ENCODE results near the gene ACOX1.

ACOX1 gene

DNA sequence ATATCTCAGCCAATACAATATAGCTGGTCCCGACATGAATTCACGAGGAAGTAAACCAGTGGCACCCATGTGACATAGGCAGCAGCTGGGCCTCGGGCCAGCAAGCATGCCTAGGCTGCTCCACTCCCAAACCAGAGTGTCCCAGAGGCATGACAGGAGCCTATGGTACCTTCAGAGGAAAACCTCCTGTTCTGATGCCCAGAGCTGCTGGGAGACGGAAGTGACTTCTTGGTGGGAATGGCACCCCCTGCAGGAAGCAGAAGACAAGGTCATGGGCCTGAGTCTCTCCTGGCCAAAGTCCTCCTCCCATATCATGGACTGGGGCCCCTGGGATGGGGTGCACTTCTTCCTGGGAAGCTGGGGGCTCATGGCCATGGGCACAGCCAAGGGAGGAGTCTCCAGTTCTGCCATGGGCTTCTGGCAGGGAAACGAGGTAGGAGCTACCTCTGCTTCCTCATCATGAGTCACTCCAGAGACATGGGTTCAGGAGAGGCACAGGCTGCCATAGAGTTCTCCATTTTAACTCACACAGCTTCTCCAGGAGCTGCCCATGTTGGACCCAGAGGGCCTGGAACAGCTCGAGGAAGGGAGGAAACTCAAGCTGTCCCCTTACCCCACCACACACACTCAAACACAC, 51.6 kb downstream of the ACOX1 start:
- DNase-seq, result peak; percentile 16

DNA sequence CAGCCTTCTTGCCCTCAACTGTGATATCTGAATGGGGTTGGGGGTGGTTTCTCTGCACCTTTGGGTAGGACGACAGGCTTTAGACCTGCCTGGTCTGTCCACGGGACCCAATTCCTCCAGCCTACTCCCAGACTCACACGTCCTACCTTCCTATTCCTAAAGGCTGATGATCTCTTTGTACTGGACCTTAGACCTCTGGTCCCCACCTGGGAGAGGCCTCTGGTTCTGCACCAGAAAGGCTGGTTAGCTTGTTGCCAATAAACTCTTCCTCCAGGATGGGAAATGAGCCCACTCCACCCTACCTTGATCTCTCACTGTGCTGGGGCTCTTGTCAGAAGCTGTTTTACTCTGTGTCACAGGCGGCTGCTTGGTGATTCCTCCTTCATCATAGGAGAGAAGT, 52.5 kb downstream of the ACOX1 start:
- no peak for DNase-seq

DNA sequence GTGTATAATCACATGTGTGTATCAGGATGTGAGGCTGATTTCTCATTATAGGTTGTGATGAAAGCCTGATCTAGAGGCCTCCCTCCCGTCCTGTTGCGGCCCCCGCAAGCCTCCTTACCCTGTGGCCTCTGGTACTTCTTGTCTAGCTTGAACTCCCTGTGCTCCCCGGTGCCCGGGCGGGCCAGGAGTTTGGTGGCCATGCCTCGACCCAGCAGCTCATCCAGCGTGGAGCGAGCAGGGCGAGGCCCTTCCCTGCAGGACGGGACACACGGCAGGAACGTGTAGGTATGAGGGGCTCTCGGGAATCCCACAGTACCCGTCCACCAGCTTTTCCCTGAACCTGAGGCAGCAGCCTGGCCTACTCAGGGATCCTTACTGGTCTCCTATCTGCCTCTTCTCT, 53.1 kb downstream of the ACOX1 start:
- no peak for DNase-seq

DNA sequence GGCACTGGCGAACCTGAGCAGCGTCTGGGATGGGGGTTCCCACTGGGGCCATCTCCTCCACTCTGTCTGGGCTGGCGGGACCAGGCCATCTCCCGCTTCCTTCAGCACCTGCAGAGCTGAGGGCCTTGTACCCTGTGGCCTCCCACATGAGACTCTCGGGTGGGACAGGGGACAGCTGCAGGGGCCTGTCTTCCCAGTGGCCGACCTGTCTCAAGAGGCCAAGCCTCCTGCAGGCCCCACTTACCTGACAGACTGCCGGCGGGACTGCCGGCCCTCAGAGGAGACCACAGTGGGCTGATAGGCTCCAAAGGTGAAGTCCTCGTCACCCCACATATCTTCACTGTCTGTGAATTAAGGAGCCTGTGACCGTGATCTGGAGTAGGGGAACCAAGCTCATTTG, 53.9 kb downstream of the ACOX1 start:
- DNase-seq, result no peak

DNA sequence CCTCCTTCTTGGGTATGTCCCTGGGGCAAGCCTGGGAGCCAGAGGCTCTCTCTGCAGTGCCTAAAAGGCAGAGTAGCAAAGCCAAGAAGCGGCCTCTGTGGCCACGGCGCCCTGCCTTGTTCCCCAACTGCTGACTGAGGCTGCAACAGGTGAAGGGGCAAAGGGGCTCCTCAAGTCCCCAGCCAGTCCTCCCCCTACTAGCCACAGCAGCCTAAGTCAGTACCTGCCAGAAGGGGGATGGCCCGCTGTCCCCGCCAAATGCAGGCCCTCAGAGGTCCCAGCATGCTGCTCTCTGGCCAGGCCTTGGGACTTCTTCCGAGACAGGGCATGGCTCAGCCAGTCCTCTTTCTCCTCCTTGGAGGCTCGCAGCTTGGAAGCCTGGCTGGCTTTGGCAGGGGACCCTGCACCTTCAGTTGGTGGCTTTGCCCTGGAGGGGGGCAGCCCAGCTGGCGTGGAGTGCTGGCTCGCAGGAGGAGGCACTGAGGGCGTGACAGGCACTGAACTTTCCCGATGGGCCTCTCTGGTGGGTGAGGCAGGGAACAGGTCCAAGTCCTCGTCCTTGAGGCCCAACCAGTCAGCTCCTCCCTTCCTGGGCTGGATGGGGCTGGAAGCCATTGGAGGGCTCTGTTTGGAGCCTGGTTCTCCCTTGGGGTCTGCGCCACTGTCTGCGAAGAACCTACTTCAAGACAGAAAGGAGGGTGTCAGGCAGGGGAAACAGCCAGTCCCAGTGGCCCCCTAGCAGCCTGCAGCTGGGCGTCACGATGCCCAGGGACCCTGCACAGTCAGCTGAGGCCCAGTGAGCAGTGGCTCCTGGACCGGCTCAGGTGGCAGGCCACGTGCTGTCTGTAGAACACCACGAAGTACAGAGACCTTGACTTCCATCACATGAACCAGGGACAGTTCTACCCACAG, 55.7 kb downstream of the ACOX1 start:
- no peak for DNase-seq

DNA sequence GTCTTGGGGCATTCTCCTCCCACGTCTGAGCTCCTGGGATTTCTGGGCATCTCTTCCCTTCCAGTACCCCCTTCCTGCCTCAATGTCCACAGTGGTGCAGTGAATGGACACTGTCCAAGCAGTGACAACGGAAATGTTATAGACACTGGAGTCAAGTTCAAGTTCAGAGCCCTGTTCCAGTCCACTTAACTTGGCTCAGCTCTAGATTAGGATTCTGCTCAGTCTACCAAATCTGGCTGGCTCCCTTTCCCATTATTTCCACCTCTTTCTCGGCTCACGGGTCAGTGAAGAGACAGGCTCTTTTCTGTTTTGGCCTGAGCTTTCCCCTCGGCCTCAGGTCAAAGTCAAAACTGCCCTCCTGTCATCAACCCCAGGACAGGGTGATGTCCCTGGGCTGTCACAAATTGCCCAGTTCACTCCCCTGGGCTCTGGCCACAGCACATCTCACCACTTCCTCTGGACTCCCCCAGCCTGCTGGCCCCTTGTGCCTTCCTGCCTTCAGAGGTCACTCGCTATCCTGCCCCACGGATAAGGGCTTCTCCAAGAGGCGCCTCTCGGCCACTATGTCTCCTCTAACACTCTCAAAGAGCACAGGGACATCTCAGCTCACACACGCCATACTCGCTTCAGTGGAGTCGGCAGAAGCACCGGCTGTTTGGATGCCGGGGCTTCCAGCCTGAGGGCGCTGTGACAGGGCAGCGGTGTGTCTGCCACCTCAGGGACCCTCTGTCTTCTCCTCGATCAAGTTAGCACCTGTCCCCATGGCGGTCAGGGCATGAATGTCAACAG, 56.6 kb downstream of the ACOX1 start:
- DNase-seq, result no peak

DNA sequence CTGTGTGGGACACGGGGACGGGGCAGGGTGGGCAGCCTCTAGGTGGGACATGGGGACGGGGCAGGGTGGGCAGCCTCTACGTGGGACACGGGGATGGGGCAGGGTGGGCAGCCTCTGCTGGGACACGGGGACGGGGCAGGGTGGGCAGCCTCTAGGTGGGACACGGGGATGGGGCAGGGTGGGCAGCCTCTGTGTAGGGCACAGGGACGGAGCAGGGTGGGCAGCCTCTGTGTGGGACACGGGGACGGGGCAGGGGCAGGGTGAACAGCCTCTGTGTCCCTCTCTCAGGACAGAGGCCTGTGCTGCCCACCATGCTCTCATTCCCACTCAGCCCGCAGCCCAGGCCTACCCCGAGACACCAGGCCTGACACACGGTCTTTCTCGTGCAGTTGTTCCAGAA, 57.4 kb downstream of the ACOX1 start:
- DNase-seq, result no peak

DNA sequence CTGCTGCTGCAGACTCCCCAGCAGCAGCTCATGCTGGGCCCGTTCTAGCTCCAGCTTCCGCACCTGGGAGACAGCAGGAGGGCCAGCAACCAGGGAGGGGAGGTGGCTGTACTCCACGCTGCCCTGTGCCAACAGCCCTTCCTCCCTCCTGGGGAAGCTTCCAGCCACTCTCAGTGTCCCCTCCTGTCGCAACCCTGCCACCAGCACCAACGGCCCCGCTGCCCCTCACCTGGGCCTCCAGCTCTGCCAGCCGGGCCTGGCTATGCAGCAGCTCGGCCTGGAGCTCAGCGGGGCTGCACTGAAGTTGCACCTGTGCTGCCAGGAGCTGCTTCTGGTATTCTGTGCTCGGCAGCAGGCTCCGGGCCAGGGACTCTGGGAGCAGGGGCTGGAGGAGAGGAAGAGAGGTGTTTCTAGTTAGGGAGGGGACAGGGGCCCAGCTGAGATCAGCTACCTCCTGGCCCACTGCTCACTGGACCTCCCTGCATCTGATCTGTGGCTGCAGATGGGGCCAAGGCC, 58.9 kb downstream of the ACOX1 start:
- DNase-seq, result no peak

DNA sequence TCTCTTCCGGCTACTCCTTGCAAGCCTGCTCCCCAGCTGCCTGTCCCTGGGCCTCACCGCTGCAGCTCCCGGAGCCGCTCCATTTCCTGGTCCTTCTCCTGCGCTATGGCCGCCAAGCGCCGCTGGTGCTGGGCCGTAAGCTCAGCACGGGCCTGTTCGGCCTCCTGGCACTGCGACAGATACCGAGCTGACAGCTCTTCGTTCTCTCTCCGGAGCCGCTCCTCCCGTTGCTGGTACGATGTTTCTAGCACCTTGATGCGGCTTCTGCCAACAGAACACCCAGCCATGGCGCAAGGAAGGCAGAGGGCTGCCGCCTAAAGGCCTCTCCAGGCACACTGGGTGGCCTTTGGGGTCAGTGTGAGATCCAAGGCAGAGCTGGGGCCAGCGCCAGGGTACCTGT, 59.4 kb downstream of the ACOX1 start:
- DNase-seq, result no peak

DNA sequence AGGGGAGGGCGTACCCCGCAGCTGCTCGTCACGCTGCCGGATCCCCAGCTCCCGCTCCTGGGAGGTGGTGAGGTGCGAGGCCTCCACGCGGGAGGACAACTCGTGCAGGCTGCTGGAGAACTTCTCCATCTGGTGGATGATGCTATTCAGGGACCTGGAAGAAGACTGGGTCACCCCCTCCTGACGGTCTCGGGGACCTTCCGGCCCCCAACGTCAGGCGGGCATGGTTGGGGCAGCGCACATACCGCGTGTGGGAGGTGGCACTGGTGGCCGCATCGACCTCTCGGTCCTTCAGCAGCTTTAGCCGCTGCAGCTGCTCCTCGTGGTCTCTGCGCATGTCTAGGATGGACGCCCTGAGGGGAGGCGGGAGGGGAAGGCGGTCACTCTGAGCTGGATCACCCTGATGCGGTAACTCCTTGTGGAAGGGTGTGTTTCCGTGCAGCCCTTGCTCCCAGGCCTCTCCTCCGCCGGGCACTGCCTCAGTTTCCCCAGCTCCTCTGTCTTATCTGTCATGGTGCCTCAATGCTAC, 61.0 kb downstream of the ACOX1 start:
- DNase-seq, result no peak

DNA sequence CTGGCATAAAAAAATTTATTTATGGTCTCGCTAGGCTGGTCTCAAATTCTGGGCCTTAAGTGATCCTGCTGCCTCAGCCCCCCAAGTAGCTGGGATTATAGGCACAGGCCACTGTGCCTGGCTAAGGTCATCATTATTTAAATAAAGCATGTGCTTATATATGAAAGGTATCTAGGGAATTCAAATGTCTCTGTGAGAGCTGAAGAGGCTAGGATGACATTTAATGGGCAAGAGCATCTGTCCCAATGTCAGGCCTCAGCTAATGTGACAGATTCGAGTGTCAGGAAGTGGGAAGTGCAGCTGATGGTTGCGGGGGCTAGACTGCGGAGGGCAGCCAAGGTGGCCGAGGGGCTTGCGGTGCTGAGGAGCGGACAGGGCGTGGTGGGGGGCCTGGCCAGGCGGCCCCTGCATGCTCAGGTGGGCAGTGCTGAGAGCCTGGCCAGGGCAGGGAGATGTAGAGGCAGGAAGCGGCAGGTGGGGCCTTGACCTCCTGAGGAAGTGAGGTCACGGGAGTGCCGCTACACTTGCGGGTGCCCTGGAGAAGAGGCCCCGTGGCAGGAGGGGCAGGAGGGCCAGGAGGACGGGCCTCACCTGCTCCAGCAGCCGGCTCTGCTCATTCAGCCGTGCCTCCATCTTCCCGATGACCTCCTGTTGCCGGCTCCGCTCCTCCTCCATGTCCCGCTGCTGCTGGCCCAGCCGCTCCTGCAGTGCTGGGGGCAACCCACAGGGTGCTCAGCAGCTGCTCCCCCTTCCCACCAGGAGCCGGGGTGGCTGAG, 61.6 kb downstream of the ACOX1 start:
- no peak for DNase-seq

DNA sequence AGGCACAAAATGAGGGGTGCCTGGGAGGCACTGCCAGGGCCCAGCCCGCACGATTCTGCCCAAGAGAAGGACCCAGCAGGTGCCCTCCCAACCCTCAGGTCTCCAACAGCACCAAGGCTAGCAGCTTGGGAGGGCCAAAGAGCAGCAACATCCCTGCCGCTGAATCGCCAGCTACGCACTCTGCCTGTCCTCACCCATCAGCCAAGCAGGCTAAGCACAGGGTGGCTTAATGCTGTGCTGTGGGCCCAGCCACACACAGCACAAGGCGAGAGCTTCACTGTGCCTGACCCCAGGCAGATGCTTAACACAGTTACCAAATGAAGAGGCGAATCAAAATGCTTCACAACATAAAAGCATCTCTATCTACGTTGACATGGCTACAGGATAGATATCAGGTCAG, 63.7 kb downstream of the ACOX1 start:
- no peak for DNase-seq

DNA sequence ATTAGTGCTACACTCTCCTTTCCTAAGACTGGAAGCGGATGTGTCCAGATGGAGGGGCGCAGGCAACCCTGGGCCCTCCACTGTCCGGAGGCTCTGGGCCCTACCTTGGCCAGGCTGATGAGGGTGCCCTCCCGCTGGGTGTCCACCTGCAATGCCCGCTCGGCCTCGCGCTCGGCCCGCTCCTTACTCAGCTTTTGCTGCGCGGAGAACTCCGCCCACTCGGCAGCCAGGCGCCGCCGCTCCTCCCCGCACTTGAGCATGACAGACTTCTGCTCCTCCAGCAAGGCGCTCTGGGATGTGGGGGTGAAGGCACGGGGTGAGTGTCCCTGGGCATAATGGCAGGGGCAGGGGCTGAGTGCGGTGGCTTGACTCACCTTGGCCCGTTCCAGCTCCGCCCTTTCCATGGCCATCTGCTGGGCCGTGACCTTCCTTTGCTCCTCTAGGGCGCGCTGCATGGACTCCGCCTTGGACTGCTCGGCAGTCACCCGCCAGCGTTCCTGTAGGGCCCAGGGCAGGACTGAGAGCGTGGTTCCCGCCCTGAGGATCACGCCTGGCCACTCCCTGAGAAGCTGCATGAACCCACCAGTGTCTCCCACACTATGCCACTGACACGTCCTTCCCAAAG, 64.2 kb downstream of the ACOX1 start:
- DNase-seq, result no peak

DNA sequence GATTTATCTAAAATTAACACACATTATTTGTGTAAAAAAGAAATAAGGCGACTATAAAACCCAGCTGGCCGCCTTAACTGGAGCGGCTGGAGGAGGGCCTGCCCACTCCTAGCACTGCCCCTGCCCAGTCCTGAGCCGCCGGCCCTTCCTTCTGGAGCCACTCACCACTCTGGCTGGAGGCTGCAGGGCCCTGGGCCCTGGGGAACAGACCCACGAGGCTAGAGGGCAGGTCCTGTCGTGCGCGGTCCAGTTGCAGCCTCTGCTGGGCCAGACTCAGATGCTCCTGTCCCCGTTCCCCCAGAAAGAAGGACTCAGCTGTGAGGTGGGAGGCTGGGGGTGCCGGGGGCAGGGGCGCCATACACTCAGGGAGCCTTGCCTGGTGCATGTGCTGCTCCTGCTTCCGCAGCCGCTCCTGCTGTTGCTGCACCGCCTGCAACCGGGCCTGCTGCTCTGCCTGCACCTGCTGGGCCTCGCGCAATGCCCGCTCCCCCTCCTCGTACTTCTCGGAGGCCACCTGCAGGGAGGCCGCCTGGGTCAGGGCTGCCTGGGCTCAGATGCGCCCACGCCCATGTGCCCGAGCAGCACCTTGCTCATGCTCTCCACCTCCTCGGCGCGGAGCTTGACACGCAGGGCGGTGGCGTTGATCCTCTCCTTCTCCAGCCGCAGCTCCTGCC, 65.3 kb downstream of the ACOX1 start:
- DNase-seq, result no peak

DNA sequence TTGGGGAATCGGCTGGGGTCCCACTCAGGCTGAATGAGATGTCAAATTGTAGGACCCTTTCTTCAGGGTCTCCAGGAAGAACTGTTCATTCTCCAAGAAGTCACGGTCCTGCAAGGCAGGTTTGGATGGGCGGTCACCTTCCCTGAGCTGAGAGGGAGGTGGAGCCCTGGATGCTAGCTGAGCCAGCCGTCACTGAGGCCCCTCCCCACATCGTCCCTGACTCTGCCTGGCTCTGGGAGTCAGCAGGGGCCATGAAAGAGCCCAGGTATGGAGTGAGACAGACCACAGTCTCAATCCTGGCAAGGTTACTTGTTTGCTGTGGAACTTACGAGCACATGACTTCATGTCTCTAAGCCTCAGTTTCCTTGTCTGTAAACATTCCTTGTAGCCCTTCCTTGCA, 68.3 kb downstream of the ACOX1 start:
- no peak for DNase-seq

DNA sequence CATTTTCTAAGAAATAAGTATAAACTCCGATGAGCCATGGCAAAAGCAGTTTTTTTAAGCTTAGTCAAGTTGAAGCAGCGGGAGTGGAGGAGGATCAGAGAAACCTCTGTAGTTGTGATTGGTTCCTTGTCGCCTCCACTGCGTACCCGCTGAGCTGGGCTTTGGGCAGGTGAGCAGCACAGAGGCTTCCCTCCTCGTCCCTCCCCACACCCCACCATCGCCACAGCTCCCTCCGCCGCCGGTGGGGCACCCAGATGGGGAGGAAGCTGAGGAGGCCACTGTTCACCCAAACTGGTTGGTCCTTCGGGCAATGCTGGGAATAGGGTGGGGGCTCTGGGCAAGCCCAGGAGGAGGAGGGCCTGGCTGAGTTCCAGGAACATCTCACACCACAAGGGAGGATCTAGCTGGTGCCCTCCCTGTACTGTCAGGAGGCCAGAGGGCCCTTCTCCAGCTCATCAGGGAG, 69.1 kb downstream of the ACOX1 start:
- no peak for DNase-seq

DNA sequence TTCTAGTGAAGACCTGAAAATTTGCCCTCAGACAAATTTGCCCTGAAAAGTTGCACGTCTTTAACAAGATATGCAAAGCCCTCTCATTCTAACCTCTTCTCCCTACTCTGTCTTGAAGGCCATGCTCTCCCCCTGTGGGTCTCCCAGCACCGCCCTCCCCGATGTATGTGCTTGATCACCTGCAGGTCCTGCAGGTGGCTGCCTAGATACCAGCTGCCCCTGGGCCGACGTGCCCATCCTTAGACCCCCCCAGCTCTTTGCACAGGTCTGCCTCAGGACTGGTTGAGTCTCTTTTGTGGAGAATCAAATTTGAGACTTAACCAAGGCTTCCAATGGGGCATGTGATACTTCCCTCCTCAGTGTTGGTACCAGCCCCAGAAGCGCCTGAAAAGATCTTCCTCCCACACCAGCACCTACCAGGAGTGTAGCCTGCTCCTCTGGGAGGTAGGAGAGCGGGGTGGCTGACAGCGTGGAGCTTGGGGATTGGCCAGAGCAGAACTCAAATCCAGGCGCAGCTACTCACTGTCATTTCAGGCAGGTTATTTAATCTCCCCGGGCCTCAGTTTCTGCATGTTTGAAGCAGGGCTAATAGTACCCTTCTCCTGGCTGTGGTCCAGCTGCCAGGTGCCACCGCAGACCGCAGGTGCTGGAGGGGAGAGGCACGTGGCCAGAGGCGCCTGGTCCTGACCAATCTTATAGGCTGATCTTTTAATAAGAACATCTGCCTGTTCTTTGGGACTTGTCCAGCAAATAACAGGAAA, 69.7 kb downstream of the ACOX1 start:
- no peak for DNase-seq

DNA sequence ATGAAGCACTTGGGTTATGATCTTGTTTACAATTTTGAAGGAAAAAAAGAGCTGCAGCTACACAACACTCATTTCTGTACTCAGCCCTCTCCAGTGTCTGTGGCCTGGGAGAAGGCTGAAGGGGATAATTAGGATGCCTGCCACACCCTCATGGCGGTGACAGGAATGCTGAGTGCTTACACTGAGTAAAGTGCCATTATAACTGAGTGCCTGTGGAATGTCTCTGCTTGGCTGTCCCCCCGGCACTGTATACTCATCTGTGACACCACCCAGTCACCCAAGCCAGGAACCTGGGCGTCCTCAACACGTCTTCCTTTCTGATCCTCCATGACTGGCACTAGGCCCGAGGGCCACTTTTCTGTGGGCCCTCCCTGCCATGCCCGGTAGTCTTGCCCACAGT, 70.8 kb downstream of the ACOX1 start:
- no peak for DNase-seq

DNA sequence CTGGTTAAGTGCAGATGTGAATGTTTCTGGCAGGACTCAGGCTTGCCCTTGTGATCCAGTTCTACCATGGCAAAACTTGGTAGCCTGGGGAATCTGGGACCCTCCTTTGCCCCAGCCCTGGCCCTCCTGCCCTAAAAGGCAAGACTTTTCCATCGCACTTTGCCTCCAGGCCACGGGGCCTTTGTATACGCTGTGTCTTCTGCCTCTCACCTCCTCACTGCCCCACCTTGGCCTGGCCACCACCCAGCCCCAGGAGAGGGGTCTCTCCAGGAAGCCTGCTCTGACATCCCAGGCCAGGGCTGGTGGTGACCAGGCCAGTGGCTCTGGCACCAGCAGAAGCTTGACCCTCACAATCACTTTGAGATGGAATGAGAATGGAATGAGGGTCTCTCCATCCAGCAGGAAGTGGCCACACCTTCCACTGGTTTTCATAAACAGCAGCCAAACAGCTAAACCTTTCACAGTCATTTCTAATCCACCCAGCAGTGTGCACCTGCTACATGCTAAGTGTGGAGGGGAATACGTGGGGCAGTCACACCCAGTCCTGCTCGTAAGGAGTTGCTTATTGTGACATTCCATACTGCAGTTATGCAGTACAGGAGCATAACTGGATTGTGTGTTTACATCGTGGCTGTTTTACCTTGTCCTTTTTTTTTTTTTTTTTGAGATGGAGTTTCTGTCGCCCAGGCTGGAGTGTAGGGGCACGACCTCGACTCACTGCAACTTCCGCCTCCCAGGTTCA, 72.7 kb downstream of the ACOX1 start:
- DNase-seq, result no peak
